ENCODE data around the gene GLP1R. TPM values are rescaled to one million over a fixed set of nuclear protein-coding genes. Genes with fewer than 3 reads are reported as not detected.
"Not testable (repeated sequence)": the region's sequence is repeated elsewhere in the genome, so short reads cannot be mapped to it uniquely, and the experiment has no call there.

The GLP1R gene
- total RNA-seq, 1 donor from 2014 or later, result not detected

DNA sequence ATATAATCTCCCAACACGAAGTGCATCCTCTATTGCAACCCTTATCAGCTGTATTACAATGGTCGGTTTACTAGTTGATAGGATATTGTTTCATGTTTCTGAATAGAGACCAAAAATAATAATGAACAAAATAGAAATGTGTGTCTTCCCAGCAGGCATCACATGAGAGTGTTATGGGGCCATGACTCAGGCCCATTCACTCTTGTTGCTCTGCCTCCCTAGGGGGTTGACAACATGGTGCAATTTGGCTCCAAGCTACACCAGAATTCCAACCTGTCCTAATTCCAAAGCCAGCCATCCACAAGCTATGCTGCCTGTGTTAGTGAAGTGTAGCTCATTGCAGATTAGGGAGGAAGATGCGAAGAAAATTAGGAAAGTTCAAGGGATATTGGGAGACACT is 79.5 kb downstream of the GLP1R start:
- Mint-ChIP-seq H3K27ac (ENCODE audit: unreplicated experiment) (no peak overlapping the region), H3K4me1 (ENCODE audit: low read depth) (no peaks in the 10 kb centered on the region), H3K4me3 (ENCODE audit: unreplicated experiment) (no peak overlapping the region), H3K9me3 (ENCODE audit: low read depth) (no peaks in the 10 kb centered on the region), H3K27me3 (ENCODE audit: low read depth) (peaks cover 27% of the 10 kb centered on the region), H3K36me3 (ENCODE audit: low read depth) (no peaks in the 10 kb centered on the region)
- DNase-seq (ENCODE audit: low spot score), result no peak
- TF ChIP-seq, protein P1, sequence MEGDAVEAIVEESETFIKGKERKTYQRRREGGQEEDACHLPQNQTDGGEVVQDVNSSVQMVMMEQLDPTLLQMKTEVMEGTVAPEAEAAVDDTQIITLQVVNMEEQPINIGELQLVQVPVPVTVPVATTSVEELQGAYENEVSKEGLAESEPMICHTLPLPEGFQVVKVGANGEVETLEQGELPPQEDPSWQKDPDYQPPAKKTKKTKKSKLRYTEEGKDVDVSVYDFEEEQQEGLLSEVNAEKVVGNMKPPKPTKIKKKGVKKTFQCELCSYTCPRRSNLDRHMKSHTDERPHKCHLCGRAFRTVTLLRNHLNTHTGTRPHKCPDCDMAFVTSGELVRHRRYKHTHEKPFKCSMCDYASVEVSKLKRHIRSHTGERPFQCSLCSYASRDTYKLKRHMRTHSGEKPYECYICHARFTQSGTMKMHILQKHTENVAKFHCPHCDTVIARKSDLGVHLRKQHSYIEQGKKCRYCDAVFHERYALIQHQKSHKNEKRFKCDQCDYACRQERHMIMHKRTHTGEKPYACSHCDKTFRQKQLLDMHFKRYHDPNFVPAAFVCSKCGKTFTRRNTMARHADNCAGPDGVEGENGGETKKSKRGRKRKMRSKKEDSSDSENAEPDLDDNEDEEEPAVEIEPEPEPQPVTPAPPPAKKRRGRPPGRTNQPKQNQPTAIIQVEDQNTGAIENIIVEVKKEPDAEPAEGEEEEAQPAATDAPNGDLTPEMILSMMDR (IDR thresholded peaks at IDR 0.05), result no peak

DNA sequence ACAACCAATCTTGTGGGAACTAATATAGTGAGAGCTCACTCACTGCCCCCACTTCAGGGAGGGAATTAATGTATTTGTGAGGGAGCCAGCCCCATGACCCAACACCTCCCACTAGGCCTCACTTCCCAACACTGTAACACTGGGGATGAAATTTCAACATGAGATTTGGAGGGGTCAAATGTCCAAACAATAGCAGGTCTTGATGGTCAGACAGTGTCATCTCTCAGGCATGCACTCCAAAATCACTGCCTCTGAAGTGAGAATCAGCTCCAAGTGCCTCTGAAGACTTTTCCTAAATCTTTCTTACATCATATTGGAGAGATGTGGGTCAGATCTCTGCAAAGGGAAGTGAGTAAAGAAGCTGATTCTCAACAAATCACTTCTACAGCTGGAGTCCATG is 80.3 kb downstream of the GLP1R start:
- peaks cover 25% of the 10 kb centered on the region for H3K27me3 Mint-ChIP-seq (ENCODE audit: low read depth)
- no peak overlapping the region for H3K27ac Mint-ChIP-seq (ENCODE audit: unreplicated experiment)
- no peaks in the 10 kb centered on the region for H3K36me3 Mint-ChIP-seq (ENCODE audit: low read depth)
- no peak overlapping the region for H3K4me3 Mint-ChIP-seq (ENCODE audit: unreplicated experiment)
- no peak for DNase-seq (ENCODE audit: low spot score)
- TF ChIP-seq, protein P1 (IDR thresholded peaks at IDR 0.05), result no peak
- H3K9me3 Mint-ChIP-seq (ENCODE audit: low read depth), result no peaks in the 10 kb centered on the region
- no peaks in the 10 kb centered on the region for H3K4me1 Mint-ChIP-seq (ENCODE audit: low read depth)

DNA sequence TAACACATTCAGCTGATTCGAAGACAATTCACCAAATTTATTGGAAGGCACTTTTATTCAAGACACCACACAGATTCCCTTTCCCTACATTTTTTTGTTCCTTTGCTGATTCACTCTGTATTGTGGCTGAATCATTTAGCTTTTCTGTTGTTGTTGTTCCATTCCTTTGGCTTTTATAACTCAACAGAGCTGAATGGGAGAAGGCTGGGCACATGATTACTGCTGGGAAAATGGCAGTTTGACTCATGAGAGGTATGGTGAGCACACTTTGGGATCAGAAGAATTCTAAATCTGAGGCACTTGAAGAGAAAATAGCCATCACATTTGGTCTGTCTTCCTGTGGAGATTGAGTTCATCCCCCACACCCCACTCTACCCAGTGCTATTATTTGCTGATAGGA is 82.1 kb downstream of the GLP1R start:
- no peak for DNase-seq (ENCODE audit: low spot score)
- TF ChIP-seq, protein P1 (IDR thresholded peaks at IDR 0.05), result no peak
- H3K9me3 Mint-ChIP-seq (ENCODE audit: low read depth), result no peaks in the 10 kb centered on the region

DNA sequence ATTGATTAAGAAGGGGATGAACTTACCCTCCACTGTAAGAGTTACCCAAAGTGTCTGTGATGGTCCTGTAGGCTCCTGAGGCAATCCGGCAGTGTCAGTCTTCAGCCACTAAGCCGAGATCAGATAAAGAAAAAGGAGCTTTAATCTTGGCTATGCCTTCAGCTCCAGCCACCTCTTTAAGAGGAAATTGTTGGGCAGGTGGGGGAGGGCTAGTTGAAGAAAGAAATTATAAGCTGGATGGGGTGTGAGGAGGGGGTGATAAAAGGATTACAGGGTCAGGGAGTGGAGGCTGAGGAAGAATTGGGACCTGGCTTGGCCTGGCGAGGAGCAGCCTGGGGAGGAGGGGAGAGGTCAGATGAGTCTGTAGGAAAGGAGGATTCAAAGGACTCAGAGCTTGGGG is 86.2 kb downstream of the GLP1R start:
- not testable (repeated sequence) for DNase-seq (ENCODE audit: low spot score); H3K4me1 Mint-ChIP-seq (ENCODE audit: low read depth); H3K27me3 Mint-ChIP-seq (ENCODE audit: low read depth); H3K27ac Mint-ChIP-seq (ENCODE audit: unreplicated experiment); H3K4me3 Mint-ChIP-seq (ENCODE audit: unreplicated experiment); H3K9me3 Mint-ChIP-seq (ENCODE audit: low read depth); H3K36me3 Mint-ChIP-seq (ENCODE audit: low read depth)

More for the DNA sequence above, 82.1 kb downstream of the GLP1R start:
- Mint-ChIP-seq H3K36me3 (ENCODE audit: low read depth) (no peaks in the 10 kb centered on the region), H3K4me3 (ENCODE audit: unreplicated experiment) (no peak overlapping the region), H3K4me1 (ENCODE audit: low read depth) (no peaks in the 10 kb centered on the region), H3K27me3 (ENCODE audit: low read depth) (peaks cover 13% of the 10 kb centered on the region), H3K27ac (ENCODE audit: unreplicated experiment) (no peak overlapping the region)

DNA sequence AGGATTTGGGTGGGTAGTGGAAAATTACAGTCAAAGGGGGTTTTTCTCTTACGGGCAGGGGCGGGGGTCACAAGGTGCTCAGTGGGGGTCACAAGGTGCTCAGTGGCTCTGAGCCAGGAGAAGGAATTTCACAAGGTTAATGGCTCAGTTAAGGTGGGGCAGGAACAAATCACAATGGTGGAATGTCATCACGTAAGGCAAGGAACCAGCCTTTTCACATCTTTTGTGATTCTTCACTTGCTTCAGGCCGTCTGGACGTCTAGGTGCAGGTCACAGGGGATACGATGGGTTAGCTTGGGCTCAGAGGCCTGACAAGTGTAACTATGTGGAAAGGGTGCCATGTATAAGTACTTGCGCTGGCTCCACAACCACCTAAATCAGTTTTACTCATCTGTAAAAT is 87.6 kb downstream of the GLP1R start:
- H3K9me3 Mint-ChIP-seq (ENCODE audit: low read depth); H3K36me3 Mint-ChIP-seq (ENCODE audit: low read depth); H3K27ac Mint-ChIP-seq (ENCODE audit: unreplicated experiment); H3K4me3 Mint-ChIP-seq (ENCODE audit: unreplicated experiment); H3K4me1 Mint-ChIP-seq (ENCODE audit: low read depth); DNase-seq (ENCODE audit: low spot score): not testable (repeated sequence)
- H3K27me3 Mint-ChIP-seq (ENCODE audit: low read depth), result peaks cover 13% of the 10 kb centered on the region

DNA sequence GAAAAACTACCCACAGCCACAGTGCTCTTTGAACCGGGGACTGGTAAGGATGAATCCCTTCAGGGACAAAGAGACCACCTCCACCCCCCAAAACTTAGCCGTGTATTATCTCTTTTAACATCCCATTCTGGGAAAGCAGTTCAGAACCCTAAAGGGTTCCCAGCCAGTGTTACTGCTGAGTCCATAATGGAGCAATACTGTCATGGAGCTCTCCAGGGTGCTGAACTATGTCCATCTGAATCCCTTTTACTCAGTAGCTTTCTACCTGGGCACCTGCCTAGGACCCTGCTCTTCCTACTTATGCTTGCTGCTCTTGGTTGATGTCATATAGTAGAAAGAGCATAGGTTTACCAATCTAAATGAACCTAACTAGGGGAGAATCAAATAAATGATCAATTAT is 88.7 kb downstream of the GLP1R start:
- Mint-ChIP-seq H3K36me3 (ENCODE audit: low read depth) (peaks cover 1% of the 10 kb centered on the region), H3K4me1 (ENCODE audit: low read depth) (no peaks in the 10 kb centered on the region), H3K27ac (ENCODE audit: unreplicated experiment) (no peak overlapping the region), H3K4me3 (ENCODE audit: unreplicated experiment) (no peak overlapping the region), H3K9me3 (ENCODE audit: low read depth) (peaks cover 9% of the 10 kb centered on the region), H3K27me3 (ENCODE audit: low read depth) (peaks cover 14% of the 10 kb centered on the region)
- no peak for DNase-seq (ENCODE audit: low spot score)
- TF ChIP-seq, protein P1 (IDR thresholded peaks at IDR 0.05), result no peak

Other genes with a start within 250 kb of the GLP1R start
- gene SAYSD1, start 66.4 kb downstream of the GLP1R start, total RNA-seq, result 12.3 to 13.9 TPM (median 13.6 TPM) in 3 replicates
- not detected in 3 replicates for gene KCNK5, start 180.7 kb downstream of the GLP1R start, total RNA-seq

All from chondrocyte (in vitro differentiated cells).